Measurements from ENCODE around the gene CCNK. TPM values are rescaled to one million over a fixed set of nuclear protein-coding genes. Genes with fewer than 3 reads are reported as not detected.
A peak's percentile ranks its signal among the peaks of the same experiment; 100 is the strongest.

The CCNK gene
- total RNA-seq, 1 donor from 2014 or later: 53.6 TPM

DNA sequence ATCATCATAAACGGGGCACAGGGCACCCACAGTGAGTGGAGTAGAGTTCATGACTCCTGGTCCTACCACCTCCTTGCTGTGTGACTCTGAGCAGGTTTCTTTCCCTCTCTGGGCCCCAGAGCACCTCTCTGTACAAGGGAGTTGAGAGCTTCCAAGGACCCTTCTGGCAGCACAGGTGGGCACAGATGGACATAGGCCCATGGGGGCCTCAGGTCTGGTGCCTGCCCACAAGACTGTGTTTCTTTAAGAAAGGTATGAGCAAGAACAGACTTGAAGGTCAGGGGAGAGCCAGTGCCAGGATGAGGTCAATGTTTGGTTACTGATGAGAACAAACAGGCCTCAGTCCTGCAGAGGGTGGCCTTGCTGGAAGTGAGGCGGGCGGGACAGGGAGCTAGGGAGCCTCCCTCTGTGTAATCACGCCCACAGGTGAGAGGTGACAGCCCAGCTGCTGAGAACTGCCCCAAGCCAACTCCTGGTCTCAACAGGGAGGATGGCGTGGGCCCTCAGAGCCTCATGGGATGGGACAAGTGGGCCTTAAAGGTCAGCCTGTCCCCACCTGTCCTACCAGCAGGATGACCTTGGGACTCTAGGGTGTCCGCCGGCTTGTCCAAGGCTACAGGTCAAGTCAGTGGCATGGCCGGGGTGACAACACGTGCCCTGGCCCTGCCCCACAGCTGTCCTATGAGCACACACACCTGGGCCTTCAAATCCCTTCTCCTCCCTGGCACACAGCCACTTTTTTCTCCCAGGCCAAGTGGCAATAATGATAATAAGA, 73.7 kb downstream of the CCNK start:
- TF ChIP-seq, protein P1, sequence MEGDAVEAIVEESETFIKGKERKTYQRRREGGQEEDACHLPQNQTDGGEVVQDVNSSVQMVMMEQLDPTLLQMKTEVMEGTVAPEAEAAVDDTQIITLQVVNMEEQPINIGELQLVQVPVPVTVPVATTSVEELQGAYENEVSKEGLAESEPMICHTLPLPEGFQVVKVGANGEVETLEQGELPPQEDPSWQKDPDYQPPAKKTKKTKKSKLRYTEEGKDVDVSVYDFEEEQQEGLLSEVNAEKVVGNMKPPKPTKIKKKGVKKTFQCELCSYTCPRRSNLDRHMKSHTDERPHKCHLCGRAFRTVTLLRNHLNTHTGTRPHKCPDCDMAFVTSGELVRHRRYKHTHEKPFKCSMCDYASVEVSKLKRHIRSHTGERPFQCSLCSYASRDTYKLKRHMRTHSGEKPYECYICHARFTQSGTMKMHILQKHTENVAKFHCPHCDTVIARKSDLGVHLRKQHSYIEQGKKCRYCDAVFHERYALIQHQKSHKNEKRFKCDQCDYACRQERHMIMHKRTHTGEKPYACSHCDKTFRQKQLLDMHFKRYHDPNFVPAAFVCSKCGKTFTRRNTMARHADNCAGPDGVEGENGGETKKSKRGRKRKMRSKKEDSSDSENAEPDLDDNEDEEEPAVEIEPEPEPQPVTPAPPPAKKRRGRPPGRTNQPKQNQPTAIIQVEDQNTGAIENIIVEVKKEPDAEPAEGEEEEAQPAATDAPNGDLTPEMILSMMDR (IDR thresholded peaks at IDR 0.05): no peak
- Histone ChIP-seq H3K27me3 (ENCODE audit: low read depth) (no peaks in the 10 kb centered on the region), H3K27ac (no peak overlapping the region), H3K9me3 (no peaks in the 10 kb centered on the region), H3K4me3 (no peak overlapping the region), H3K4me1 (peaks cover 10% of the 10 kb centered on the region), H3K36me3 (no peaks in the 10 kb centered on the region)
- DNase-seq (no peak), ATAC-seq (peak; percentile 47 to 85)
- intact Hi-C loops (cut with DNase I): no loop called here

DNA sequence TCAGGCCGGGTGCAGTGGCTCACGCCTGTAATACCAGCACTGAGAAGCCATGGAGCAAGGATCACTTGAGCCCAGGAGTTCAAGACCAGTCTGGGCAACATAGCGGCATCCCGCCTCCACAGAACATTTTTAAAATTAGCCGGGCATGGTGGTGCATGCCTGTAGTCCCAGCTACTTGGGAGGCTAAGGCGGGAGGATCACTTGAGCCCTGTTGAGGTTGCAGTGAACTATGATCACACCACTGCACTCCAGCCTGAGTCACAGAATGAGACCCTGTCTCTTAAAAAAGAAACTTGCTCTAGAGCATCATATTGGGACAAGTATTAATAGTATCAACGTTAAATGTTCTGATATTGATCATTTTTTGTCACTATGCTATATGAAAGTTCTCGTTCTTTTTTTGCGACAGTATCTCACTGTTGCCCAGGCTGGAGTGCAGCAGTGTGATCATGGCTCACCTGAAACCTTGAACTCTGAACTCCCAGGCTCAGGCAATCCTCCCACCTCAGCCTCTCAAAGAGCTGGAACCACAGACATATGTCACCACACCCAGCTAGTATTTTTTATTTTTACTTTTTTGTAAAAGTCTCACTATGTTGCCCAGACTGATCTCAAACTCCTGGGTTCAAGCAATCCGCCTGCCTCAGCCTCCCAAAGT, 75.1 kb downstream of the CCNK start:
- H3K27me3 ChIP-seq (ENCODE audit: low read depth): no peaks in the 10 kb centered on the region
- DNase-seq (no peak), ATAC-seq (no peak)
- H3K4me3 ChIP-seq: no peak overlapping the region
- H3K4me1 ChIP-seq: peaks cover 10% of the 10 kb centered on the region
- H3K9me3 ChIP-seq: no peaks in the 10 kb centered on the region
- TF ChIP-seq, protein P1 (IDR thresholded peaks at IDR 0.05): no peak
- no peaks in the 10 kb centered on the region for H3K36me3 ChIP-seq
- H3K27ac ChIP-seq: no peak overlapping the region
- intact Hi-C loops (cut with DNase I): no loop called here

DNA sequence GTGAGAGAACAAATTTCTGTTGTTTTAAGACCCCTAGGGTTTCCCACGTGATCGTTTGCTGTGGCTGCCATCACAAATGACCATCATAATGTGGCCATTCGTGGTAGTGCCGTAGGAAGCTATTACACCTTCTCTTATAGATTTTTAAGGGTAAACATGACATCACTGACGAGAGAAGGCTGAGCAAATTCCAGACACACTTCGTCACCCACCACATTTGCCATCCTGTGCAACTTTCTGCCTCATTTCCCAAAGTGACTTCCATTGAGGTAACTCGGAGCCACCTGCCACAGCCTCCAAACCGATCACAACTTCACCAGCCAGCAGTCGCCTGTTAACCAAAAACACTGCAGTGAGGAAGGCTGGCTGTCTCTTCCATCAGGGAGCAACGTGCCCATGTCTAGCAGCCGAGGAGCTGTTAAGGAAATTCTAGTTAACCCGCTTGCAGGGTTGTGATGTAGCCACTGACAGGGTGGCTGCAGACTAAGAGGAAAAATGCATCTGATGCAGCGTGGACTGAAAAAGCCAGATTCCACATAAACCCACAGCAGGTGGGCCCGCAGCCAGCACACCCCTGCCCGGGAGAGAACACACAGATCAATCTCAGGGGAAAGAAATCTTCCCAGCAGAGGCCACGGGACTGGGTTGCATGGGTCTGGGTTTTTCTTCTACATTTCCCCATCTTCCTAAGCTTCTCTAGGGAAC, 78.2 kb downstream of the CCNK start:
- Histone ChIP-seq H3K4me3 (no peak overlapping the region), H3K9me3 (no peaks in the 10 kb centered on the region), H3K27me3 (ENCODE audit: low read depth) (no peaks in the 10 kb centered on the region), H3K27ac (no peak overlapping the region), H3K4me1 (peaks cover 25% of the 10 kb centered on the region), H3K36me3 (no peaks in the 10 kb centered on the region)
- ATAC-seq (no peak), DNase-seq (no peak)
- TF ChIP-seq, protein P1 (IDR thresholded peaks at IDR 0.05): no peak
- intact Hi-C loops (cut with DNase I): no loop called here

DNA sequence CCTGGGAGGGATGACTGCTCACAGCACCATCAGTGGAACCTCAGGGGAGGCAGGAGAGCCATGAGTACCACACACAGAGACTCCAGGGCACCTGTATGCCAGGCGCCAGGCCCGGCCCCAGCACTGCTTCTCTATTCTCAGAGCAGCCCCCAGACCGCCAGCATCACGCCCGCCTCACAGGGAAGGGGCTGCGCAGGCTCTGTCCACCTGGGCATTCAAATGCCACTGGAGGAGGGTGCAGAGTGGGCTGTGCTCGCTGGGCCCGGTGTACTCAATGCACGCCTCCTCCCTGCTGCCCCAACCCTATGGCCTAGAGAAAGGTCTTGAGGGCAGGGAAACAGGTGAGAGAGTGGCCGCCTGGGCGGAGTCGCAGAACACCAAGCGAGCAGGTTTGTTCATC, 79.2 kb downstream of the CCNK start:
- no peaks in the 10 kb centered on the region for H3K9me3 ChIP-seq
- H3K27ac ChIP-seq: no peak overlapping the region
- no peak for ATAC-seq
- TF ChIP-seq, protein P1 (IDR thresholded peaks at IDR 0.05): no peak
- H3K4me3 ChIP-seq: no peak overlapping the region
- intact Hi-C loops (cut with DNase I): no loop called here
- no peaks in the 10 kb centered on the region for H3K27me3 ChIP-seq (ENCODE audit: low read depth)
- no peak for DNase-seq
- no peaks in the 10 kb centered on the region for H3K36me3 ChIP-seq
- peaks cover 26% of the 10 kb centered on the region for H3K4me1 ChIP-seq

DNA sequence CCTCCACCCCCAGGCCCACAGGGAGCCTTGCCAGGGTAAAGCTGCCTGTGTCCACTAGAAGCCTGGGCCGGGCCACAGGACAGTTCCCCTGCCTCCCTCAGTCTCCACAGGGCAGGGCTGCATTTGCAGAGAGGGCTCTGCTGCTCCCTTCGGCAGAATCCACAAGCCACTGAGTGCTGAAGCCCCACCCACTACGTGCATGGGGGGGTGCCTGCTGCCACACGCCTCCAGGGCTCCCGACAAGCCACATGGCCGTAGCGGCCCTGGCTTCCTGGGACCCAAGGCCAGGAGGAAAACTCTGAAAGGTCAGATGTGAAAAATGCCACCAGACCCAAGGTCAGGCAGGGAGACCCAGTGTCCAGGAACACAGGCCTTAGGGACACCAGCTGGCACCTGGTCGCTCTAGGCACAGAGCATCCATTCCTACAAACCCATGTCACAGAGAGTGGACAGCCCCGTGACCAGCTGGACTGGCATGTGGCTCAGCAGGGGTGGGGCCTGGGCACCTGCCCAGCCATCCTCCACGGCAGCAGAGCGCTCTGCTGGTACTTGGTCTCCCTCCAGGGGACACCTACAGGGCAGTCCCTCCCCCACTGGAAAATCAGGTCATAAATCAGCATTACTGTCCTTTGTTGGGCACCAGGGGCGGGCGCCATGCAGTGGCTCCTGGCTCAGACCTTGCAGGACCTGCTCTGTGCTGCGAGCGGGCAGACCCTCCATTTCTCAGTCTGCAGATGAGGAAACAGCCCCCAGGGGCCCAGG, 79.9 kb downstream of the CCNK start:
- H3K9me3 ChIP-seq: no peaks in the 10 kb centered on the region
- H3K4me1 ChIP-seq: peaks cover 33% of the 10 kb centered on the region
- intact Hi-C loops (cut with DNase I): no loop called here
- H3K4me3 ChIP-seq: no peak overlapping the region
- DNase-seq (no peak), ATAC-seq (peak; percentile 16 to 56)
- TF ChIP-seq, protein P1 (IDR thresholded peaks at IDR 0.05): no peak
- no peaks in the 10 kb centered on the region for H3K27me3 ChIP-seq (ENCODE audit: low read depth)
- H3K36me3 ChIP-seq: no peaks in the 10 kb centered on the region
- no peak overlapping the region for H3K27ac ChIP-seq

All from lower lobe of right lung (tissue), 2 donors.